KG1 (cell line): ENCODE measurements around the gene JMJD7.
"Not testable (repeated sequence)": the region's sequence is repeated elsewhere in the genome, so short reads cannot be mapped to it uniquely, and the experiment has no call there.

Source experiments
- DNase-seq: peaks from one replicate; lab custom pipeline; 2025; lab: John Stamatoyannopoulos, UW

Gene JMJD7

DNA sequence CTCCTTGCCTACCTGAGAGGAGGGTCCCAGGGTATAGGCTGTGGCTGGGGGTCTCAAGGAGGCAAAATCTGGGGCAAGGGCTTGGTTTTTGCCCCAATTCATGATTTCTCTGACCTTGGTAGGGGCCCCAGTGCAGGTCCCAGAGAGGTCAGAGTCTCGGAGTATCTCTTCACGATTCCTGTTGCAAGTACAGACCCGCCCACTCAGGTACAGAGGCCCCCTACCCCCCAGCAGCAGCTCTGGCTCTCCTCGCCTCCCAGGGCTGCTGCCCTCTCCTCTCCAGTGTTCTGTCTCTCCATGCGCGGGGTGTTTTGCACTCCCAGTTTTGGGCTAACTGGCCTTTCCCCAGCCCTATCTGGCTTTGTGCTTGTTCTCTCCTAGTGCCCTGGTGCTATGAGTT lies 5.4 kb upstream of the JMJD7 start:
- DNase-seq = no peak

DNA sequence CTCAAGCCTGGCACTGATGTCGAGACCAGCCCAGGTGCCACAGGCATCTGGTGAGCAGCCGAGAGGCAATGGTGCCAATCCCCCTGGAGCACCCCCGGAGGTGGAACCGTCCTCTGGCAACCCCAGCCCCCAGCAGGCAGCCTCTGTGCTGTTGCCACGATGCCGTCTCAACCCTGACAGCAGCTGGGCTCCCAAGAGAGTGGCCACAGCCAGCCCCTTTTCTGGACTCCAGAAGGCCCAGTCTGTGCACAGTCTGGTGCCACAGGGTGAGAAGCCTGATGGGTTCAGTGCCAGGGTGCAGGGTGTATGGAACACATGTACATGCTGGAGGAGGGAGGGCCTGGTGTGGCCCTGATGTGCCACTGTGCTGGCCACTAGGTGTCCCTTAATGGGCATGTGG lies 4.9 kb upstream of the JMJD7 start:
- no peak for DNase-seq

- DNase-seq = no peak
Observed at GRCh38 chr15:41823502-41823901, 4.4 kb upstream of the JMJD7 start.

DNA sequence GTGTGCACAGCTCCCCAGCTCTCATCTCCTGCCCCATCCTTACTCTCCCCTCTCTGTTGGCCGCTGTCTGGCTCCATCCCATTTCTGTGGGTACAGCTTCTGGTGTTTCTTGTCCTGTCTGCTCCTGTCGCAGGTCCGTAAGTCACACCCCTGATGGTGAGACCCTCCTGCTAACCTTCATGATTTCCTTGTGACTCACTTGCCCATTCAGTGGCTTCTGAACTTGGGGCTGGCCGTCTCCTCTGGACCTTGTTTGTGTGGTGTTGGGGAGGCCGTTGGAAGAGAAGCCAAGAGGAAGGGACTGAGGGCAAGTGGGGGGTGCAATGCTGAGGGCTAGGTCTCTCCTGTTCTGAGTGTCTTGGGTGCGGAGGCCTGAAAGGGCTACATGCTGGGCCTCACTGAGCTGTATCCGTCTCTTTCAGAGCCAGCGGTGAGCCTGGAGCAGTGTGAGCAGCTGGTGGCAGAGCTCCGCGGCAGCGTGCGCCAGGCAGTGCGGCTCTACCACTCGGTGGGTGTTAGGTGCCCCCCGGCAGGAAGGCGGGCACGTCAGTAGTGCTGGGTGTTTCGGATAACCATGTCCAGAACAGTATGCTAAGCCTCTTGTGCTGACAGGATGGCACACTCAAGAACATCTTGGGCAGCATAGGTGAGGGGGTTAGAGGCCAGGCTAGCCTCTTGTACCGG lies 3.7 kb upstream of the JMJD7 start:
- no peak for DNase-seq

- DNase-seq = no peak
Observed at GRCh38 chr15:41825145-41825544, 2.7 kb upstream of the JMJD7 start.

GRCh38 chr15:41825572-41826535 lies 2.0 kb upstream of the JMJD7 start:
- no peak for DNase-seq

GRCh38 chr15:41827290-41827879 lies 507 bp upstream of the JMJD7 start:
- DNase-seq = no peak

DNA sequence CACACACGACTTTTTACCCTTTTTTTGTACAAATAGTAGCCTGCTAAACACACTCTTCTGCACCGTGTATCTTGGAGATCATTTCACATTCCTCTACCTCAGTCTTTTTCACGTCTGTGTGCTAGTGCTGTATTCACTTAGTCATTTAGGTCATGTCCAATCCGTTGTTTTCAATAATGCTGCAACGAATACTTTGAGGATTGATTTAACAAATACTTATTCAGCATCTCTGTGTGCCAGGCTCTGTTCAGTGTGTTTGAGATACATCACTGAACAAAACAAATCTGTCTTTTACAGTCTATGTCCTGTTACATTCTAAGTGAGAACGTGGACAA lies 882 bp downstream of the JMJD7 start:
- DNase-seq = no peak

DNA sequence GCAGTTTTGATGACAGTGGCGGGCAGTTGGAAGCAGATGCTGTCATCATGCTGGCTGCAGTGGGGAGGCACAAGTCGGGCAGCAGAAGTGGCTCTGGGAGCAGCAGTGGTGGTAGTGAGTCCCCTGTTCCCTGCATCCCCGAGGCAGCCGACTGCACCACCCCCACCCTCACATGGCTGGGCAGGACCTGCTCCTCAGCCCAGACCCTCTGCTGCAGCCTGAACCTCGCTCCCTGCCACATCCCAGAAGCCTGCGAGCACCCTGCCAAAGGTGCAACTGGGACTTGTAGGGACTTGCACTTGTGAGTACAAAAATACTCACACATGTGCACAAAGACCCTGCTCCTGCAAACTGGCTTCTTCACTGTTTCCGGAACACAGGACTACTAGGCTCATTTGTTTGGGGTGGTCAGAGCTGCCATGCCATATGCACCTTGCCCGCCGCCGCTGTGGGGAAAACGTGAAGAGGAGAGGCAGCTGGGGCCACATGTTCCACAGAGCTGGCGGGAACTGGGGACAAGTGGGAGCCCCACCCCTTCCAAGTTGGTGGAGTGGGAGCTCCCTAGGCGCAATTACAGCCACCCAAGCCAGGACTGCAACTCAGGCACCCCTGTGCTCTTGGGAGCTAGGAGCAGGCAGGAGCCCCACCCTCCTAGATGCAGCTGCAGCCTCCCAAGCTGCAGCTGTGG lies 2.2 kb downstream of the JMJD7 start:
- DNase-seq = no peak

DNA sequence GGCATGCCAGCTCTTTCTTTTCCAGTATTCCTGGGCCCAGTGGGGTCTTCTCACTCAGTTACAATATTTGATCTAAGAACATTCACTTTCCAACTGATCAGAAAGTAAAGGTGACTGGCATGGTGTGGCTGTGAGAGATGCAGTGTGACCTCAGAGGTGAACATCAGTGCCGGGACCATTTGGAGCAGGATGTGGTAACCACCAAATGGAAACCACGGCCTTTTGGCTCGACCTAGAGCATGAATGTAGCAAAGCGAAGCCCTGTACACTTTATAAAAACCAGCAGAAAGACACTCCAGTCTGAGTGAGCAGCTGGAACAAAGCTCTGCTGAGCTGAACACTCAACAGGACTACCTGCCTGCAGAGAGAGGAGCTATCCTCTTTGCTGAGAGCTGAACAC lies 3.4 kb downstream of the JMJD7 start:
- DNase-seq = not testable (repeated sequence)

DNA sequence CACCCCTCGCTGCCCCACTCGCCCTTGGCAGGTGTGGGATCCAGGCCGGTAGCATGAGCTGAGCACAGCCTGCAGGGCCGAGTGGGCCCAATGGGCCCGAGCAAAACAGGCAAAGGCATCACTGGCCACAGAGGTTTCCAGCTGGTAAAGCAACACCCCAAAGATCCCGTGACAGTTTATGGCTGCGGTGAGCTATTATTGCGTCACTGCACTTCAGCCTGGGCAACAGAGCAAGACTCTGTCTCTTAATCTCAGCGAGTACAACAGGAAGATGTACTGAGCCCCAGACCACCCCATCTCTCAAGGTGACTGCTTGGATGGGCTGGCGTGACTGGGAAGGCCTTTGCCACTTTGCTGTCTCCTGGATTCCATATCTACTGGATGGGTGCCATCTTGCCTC lies 4.3 kb downstream of the JMJD7 start:
- DNase-seq = no peak

DNA sequence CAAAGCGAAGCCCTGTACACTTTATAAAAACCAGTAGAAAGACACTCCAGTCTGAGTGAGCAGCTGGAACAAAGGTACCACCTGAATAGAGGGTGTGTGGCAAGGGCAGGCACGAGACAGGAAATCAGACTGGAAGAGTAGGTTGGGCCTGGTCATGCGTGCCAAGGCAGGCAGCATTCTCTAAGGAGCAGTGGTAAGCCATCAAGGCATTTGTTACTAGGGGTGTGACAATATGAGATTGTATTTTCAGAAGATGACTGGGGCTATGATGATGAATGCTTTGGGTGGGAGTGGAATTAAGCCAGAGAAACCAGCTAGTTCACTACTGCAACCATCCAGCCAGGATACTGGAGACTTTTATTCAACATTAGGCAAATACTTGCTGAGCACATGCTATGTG lies 5.0 kb downstream of the JMJD7 start:
- no peak for DNase-seq

- DNase-seq = no peak
Observed at GRCh38 chr15:41834096-41834495, 6.2 kb downstream of the JMJD7 start.

- no peak for DNase-seq
Observed at GRCh38 chr15:41836073-41836472, 8.2 kb downstream of the JMJD7 start.

DNA sequence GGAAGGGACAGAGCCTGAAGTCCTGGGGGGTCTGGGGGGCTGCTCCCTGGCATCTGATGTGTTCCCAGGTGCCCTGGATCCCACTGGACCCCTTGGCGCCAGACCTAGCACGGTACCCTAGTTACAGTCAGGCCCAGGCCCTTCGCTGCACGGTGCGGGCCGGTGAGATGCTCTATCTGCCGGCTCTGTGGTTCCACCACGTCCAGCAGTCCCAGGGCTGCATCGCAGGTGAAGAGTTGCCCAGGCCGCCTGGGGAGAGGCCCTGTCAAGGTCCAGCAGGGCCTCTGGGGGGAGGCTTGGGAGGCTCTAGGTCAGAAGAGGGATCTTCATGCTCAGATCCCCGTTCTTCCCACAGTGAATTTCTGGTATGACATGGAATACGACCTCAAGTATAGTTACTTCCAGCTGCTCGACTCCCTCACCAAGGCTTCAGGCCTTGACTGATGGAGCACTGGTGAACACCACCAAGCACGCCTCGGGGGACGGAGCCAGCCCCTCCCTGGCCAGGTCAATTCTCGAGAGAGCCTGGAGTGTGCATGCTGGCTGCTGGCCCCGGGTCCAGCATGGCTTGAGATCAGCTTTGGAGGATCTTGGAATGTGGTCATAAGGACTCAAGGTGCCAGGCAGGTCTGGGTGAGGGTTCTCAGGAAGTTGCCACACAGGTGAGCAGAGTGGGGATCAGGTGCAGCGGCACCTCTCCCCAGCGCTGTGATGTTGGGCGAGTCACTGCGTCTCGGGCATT lies 9.0 kb downstream of the JMJD7 start:
- no peak for DNase-seq

- DNase-seq = no peak
Observed at GRCh38 chr15:41838400-41838897, 10.6 kb downstream of the JMJD7 start, which contains the start of gene PLA2G4B. Gene PLA2G4B, plus strand, starts transcription at chr15:41838847. Its CDS starts 67 bp downstream, at chr15:41838914.

- no peak for DNase-seq
Observed at GRCh38 chr15:41839781-41840491, 12.0 kb downstream of the JMJD7 start.

DNA sequence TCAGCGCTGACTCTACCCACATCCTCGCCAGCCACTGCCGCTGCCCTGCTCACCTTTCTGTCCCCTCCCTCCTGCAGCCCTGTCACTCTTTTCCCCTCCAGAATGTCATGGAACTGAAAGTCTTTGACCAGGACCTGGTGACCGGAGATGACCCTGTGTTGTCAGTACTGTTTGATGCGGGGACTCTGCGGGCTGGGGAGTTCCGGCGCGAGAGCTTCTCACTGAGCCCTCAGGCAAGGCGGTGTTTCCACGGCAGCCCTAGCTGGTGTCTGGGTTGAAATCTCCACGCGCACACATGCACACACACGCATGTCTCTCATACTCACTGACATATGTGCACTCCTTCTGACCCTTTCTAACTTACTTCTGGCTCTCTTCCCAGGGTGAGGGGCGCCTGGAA lies 12.8 kb downstream of the JMJD7 start:
- no peak for DNase-seq

DNA sequence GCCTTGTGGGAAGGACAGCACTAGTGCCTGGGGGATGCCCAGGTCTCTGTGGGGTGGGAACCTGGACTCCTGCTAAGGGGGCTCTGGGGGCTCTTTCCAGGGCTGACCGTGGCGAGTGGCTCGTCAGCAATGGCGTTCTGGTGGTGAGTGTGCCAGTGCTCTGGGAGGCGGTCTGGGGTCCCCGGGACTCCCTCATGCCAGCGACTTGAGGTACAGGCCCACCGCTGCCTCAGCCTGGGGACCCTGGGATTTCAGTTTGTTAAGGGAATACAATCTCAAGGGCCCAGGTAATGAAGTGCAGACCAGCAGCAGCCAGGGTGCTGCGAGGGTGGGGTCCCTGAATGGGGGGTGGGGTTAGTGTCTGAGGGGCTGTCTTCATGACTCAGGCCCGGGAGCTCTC lies 13.2 kb downstream of the JMJD7 start:
- no peak for DNase-seq

DNA sequence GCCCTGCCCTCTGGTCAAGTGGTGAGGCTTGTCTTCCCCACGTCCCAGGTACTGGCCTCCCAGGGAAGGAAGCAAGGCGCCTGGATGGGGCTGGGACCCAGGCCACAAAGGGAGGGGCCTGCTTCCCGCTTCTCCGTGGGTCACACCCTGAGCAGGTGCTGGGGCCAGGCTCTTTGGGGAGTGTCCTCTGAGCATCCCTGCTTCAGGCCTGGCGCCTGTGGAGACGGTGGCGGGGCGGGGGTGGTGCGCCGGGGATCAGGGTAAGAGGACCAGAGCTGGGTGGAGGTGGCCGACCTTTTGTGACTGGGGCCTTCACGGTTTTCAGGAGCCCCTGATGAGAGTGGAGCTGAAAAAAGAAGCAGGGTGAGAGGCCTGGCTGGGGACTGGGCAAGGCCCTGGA lies 14.3 kb downstream of the JMJD7 start:
- no peak for DNase-seq

DNA sequence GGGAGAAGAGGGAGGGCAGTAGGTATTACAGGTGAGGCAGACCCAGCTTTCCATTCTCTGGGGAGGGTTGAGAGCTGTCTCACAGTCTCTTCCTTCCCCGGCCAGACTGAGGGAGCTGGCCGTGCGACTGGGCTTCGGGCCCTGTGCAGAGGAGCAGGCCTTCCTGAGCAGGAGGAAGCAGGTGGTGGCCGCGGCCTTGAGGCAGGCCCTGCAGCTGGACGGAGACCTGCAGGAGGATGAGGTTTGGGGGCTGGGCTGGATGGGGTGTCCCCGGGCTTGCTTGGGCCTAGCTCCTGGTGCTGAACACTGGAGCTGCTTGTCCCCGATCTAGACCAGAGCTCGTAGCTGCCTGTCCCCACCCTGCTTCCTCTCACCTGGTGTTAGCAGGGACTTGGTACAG lies 15.7 kb downstream of the JMJD7 start:
- DNase-seq = no peak
